A549 treated with CpdA at 1 μM for 4 hours (cell line): ENCODE results near the gene PAEP. TPM values are rescaled to one million over a fixed set of nuclear protein-coding genes. Genes with fewer than 3 reads are reported as not detected.

Experiments used
- total RNA-seq: library from RNA; stranded (reverse); fragments of 200-300 nt; extraction: Qiagen RNA extraction; gene quantifications from 5 replicates; pipeline ENCODE4 v1.2.3, GENCODE V29; 2022; ENCODE audit warnings: low read depth

The PAEP gene
- total RNA-seq = 0.14 to 0.27 TPM (median 0.21 TPM) in 3 of 5 replicates, not detected in the others

GRCh38 chr9:135561391-135562234 is at the start of gene PAEP:
TSS of gene PAEP (plus strand) at chr9:135561756.

GRCh38 chr9:135520916-135521607 is 40.5 kb upstream of the PAEP start, which contains the start of gene LCN1:
TSS of gene LCN1 (plus strand) at chr9:135521440. CDS start at chr9:135521498, 58 bp downstream.

GRCh38 chr9:135545646-135546176 is 15.8 kb upstream of the PAEP start, which contains the start of gene OBP2A:
TSS of gene OBP2A (plus strand) at chr9:135546126. CDS start at chr9:135546181, 55 bp downstream.

Other genes with a start within 250 kb of the PAEP start
- 15.3 to 21.2 TPM (median 18.7 TPM) in 5 replicates for gene PPP1R26, start 82.0 kb upstream of the PAEP start, total RNA-seq
- gene MRPS2, start 61.1 kb upstream of the PAEP start, total RNA-seq = 101 to 134 TPM (median 128 TPM) in 5 replicates
- gene LCN1, start 40.3 kb upstream of the PAEP start, total RNA-seq = not detected in 5 replicates
- not detected in 5 replicates for gene OBP2A, start 15.6 kb upstream of the PAEP start, total RNA-seq
- gene GLT6D1, start 77.8 kb downstream of the PAEP start, total RNA-seq = not detected in 5 replicates
- not detected in 5 replicates for gene LCN9, start 101.6 kb downstream of the PAEP start, total RNA-seq
- 0.07 to 0.09 TPM in 2 of 5 replicates, not detected in the others for gene SOHLH1, start 137.7 kb downstream of the PAEP start, total RNA-seq
- gene KCNT1, start 140.4 kb downstream of the PAEP start, total RNA-seq = not detected in 5 replicates